Measurements from ENCODE around the gene TKT. TPM values are rescaled to one million over a fixed set of nuclear protein-coding genes. Genes with fewer than 3 reads are reported as not detected.

TKT gene
- total and polyA plus RNA-seq, 2 of the 13 experiments (the other 11 are each of a cell fraction or from before 2014, with no cell fraction given): 150 to 238 TPM

GRCh38 chr3:53255775-53256703 lies at the start of gene TKT (continued):
- TF ChIP-seq IKZF4 (CRISPR knock-in tag; IDR thresholded peaks at IDR 0.05; ENCODE audit: borderline replicate concordance, low read depth, not compliant biosample characterization) (peak; percentile 68), FUBP1 (CRISPR knock-in tag; IDR thresholded peaks at IDR 0.05; ENCODE audit: borderline replicate concordance) (no peak), NCOA2 (CRISPR knock-in tag; IDR thresholded peaks at IDR 0.05) (0 out of 2 replicates have a peak, but pooled peaks have one; percentile 21), HNF1A (IDR thresholded peaks at IDR 0.05; ENCODE audit: low read depth) (no peak), HNF1A (CRISPR knock-in tag; IDR thresholded peaks at IDR 0.05; ENCODE audit: borderline replicate concordance) (no peak; the same call in 1 of the 2 replicates), ZNF546 (CRISPR knock-in tag; conservative IDR thresholded peaks at IDR 0.05) (no peak), WIZ (CRISPR knock-in tag; IDR thresholded peaks at IDR 0.05) (no peak), GLI4 (CRISPR knock-in tag; IDR thresholded peaks at IDR 0.05; ENCODE audit: borderline replicate concordance) (no peak), ZNF253 (CRISPR knock-in tag; IDR thresholded peaks at IDR 0.05; ENCODE audit: borderline replicate concordance) (no peak), ZSCAN29 (CRISPR knock-in tag; conservative IDR thresholded peaks at IDR 0.05) (no peak), MXD1 (CRISPR knock-in tag; IDR thresholded peaks at IDR 0.05) (peak; percentile 59; the same call in 1 of the 2 replicates), ZNF496 (CRISPR knock-in tag; IDR thresholded peaks at IDR 0.05; ENCODE audit: insufficient replicate concordance) (no peak), ZFP82 (CRISPR knock-in tag; IDR thresholded peaks at IDR 0.05; ENCODE audit: borderline replicate concordance) (no peak), TCF12 (IDR thresholded peaks at IDR 0.05) (no peak), TCF12 (CRISPR knock-in tag; IDR thresholded peaks at IDR 0.05) (no peak), ZNF772 (CRISPR knock-in tag; IDR thresholded peaks at IDR 0.05) (peak; percentile 70), ZNF275 (CRISPR knock-in tag; IDR thresholded peaks at IDR 0.05; ENCODE audit: borderline replicate concordance) (no peak), ATAD3A (CRISPR knock-in tag; IDR thresholded peaks at IDR 0.05) (no peak), SIN3B (IDR thresholded peaks at IDR 0.05; ENCODE audit: low read length) (no peak)
